Right atrium auricular region (tissue), 2 donors: ENCODE results near the gene ADARB2. TPM values are rescaled to one million over a fixed set of nuclear protein-coding genes. Genes with fewer than 3 reads are reported as not detected.

Source experiments
- DNase-seq: peaks from one replicate; pipeline ENCODE4 v3.0.0-alpha.2; 2019; ENCODE audit warnings: low spot score
- H3K27ac ChIP-seq, 2 donors: fragments of 200-600 bp; sonication (generic); 1 replicate in 1 of 2; 2 replicates in 1 of 2; pipeline ENCODE4 v1.5.1; 2016 to 2019
- H3K27me3 ChIP-seq, 2 donors: fragments of 200-600 bp; sonication (generic); one replicate each; pipeline versions ENCODE4 v1.5.1 to v1.6.0; 2017 to 2019
- H3K36me3 ChIP-seq: fragments of 200-600 bp; sonication (generic); one replicate; pipeline ENCODE4 v1.5.1; 2016
- H3K4me1 ChIP-seq, 2 donors: fragments of 200-600 bp; sonication (generic); one replicate each; pipeline versions ENCODE4 v1.5.1 to v1.6.0; 2017 to 2019
- H3K4me3 ChIP-seq, 2 donors: fragments of 200-600 bp; sonication (generic); 1 replicate in 1 of 2; 2 replicates in 1 of 2; pipeline ENCODE4 v1.5.1; 2017 to 2019; ENCODE audit warnings: mild to moderate bottlenecking in 1 of 2, moderate library complexity in 1 of 2
- H3K9me3 ChIP-seq, 2 donors: fragments of 200-600 bp; sonication (generic); one replicate each; pipeline ENCODE4 v1.5.1; 2019
- total RNA-seq, 2 donors: library from RNA; depleted of rRNA; stranded (reverse); fragments of >200 nt; gene quantifications; one replicate each; pipeline ENCODE4 v1.1.0, GENCODE V29; 2016
- TF ChIP-seq, protein P1 (sequence below), 2 donors: fragments of 200-600 bp; sonication (generic); IDR thresholded peaks; one replicate each; pipeline ENCODE4 v1.5.1; 2019; ENCODE audit warnings: antibody characterized with exemption in 2 of 2

Gene ADARB2
- total RNA-seq, 2 donors from 2014 or later: 0.33 to 0.71 TPM

- Histone ChIP-seq H3K36me3 (no peaks in the 10 kb centered on the region), H3K9me3 (no peaks in the 10 kb centered on the region), H3K4me1 (peaks cover 0 to 13% of the 10 kb centered on the region in 2 donors), H3K27me3 (peaks cover 8 to 12% of the 10 kb centered on the region in 2 donors), H3K4me3 (no peak overlapping the region), H3K27ac (no peak overlapping the region)
- no peak for DNase-seq
- TF ChIP-seq, protein P1, sequence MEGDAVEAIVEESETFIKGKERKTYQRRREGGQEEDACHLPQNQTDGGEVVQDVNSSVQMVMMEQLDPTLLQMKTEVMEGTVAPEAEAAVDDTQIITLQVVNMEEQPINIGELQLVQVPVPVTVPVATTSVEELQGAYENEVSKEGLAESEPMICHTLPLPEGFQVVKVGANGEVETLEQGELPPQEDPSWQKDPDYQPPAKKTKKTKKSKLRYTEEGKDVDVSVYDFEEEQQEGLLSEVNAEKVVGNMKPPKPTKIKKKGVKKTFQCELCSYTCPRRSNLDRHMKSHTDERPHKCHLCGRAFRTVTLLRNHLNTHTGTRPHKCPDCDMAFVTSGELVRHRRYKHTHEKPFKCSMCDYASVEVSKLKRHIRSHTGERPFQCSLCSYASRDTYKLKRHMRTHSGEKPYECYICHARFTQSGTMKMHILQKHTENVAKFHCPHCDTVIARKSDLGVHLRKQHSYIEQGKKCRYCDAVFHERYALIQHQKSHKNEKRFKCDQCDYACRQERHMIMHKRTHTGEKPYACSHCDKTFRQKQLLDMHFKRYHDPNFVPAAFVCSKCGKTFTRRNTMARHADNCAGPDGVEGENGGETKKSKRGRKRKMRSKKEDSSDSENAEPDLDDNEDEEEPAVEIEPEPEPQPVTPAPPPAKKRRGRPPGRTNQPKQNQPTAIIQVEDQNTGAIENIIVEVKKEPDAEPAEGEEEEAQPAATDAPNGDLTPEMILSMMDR (IDR thresholded peaks at IDR 0.05): no peak
Observed at GRCh38 chr10:1735562-1735961, 1.8 kb downstream of the ADARB2 start.

GRCh38 chr10:1734288-1734687 lies 3.0 kb downstream of the ADARB2 start:
- no peak for DNase-seq
- no peaks in the 10 kb centered on the region for H3K9me3 ChIP-seq
- peaks cover 0 to 13% of the 10 kb centered on the region in 2 donors for H3K4me1 ChIP-seq
- H3K4me3 ChIP-seq: no peak overlapping the region
- TF ChIP-seq, protein P1 (IDR thresholded peaks at IDR 0.05): no peak
- no peaks in the 10 kb centered on the region for H3K36me3 ChIP-seq
- H3K27me3 ChIP-seq: peaks cover 8 to 12% of the 10 kb centered on the region in 2 donors
- no peak overlapping the region for H3K27ac ChIP-seq

- peaks cover 0 to 13% of the 10 kb centered on the region in 2 donors for H3K4me1 ChIP-seq
- H3K27ac ChIP-seq: no peak overlapping the region
- TF ChIP-seq, protein P1 (IDR thresholded peaks at IDR 0.05): no peak
- peaks cover 8 to 12% of the 10 kb centered on the region in 2 donors for H3K27me3 ChIP-seq
- no peaks in the 10 kb centered on the region for H3K9me3 ChIP-seq
- H3K4me3 ChIP-seq: no peak overlapping the region
- H3K36me3 ChIP-seq: no peaks in the 10 kb centered on the region
- DNase-seq: no peak
Observed at GRCh38 chr10:1733720-1734119, 3.6 kb downstream of the ADARB2 start.

DNA sequence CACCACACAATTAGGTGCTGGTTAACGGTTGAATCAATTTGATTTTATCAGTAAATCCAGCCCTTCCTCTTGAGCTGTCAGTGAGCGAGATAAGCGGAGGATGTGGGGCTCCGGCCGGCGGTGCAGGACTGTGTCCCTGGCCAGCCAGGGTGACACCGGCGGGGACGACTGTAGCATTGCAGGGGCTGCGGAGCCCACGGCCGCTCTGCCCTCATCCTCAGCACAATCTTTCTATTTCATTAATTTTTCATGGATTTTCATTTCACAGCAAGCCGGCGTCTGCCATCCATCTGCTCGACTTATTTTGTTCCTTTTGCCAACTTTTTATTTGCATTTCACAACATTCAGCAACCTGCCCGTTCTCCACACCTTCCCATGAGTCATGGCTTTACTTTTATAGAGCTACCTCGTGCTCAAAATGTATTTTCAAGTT lies 4.7 kb downstream of the ADARB2 start:
- H3K4me3 ChIP-seq: no peak overlapping the region
- no peak for DNase-seq
- peaks cover 8 to 12% of the 10 kb centered on the region in 2 donors for H3K27me3 ChIP-seq
- TF ChIP-seq, protein P1 (IDR thresholded peaks at IDR 0.05): no peak
- H3K4me1 ChIP-seq: peaks cover 0 to 12% of the 10 kb centered on the region in 2 donors
- H3K36me3 ChIP-seq: no peaks in the 10 kb centered on the region
- H3K9me3 ChIP-seq: no peaks in the 10 kb centered on the region
- no peak overlapping the region for H3K27ac ChIP-seq

- Histone ChIP-seq H3K27ac (no peak overlapping the region), H3K36me3 (no peaks in the 10 kb centered on the region), H3K9me3 (no peaks in the 10 kb centered on the region), H3K4me3 (no peak overlapping the region), H3K4me1 (peaks cover 0 to 2% of the 10 kb centered on the region in 2 donors), H3K27me3 (peaks cover 2 to 6% of the 10 kb centered on the region in 2 donors)
- TF ChIP-seq, protein P1 (IDR thresholded peaks at IDR 0.05): no peak
- no peak for DNase-seq
Observed at GRCh38 chr10:1731592-1731991, 5.7 kb downstream of the ADARB2 start.

GRCh38 chr10:1729751-1730150 lies 7.6 kb downstream of the ADARB2 start:
- H3K27ac ChIP-seq: no peak overlapping the region
- no peaks in the 10 kb centered on the region for H3K36me3 ChIP-seq
- no peaks in the 10 kb centered on the region for H3K9me3 ChIP-seq
- no peaks in the 10 kb centered on the region for H3K27me3 ChIP-seq
- no peak for DNase-seq
- no peaks in the 10 kb centered on the region for H3K4me1 ChIP-seq
- TF ChIP-seq, protein P1 (IDR thresholded peaks at IDR 0.05): no peak
- H3K4me3 ChIP-seq: no peak overlapping the region
